Activated CD8-positive, alpha-beta memory T cell treated with anti-CD3 and anti-CD28 coated beads for 4 hours (primary cell): ENCODE measurements around the gene BACH1.

ENCODE experiments used
- DNase-seq, 2 donors: peaks; one replicate each; pipeline ENCODE4 v3.0.0-alpha.2; 2020; ENCODE audit warnings: low read depth in 2 of 2

Gene BACH1

GRCh38 chr21:29379517-29380054 lies 80.9 kb downstream of the BACH1 start:
- no peak for DNase-seq

GRCh38 chr21:29382030-29382654 lies 83.4 kb downstream of the BACH1 start:
- DNase-seq = no peak

GRCh38 chr21:29384683-29385359 lies 86.1 kb downstream of the BACH1 start:
- DNase-seq = no peak

- DNase-seq = no peak
Measured at GRCh38 chr21:29385934-29386520, 87.3 kb downstream of the BACH1 start.

- DNase-seq = no peak
Measured at GRCh38 chr21:29386803-29387202, 88.1 kb downstream of the BACH1 start.

GRCh38 chr21:29387598-29387997 lies 88.9 kb downstream of the BACH1 start:
- no peak for DNase-seq

GRCh38 chr21:29389136-29389535 lies 90.4 kb downstream of the BACH1 start:
- no peak for DNase-seq

- no peak for DNase-seq
Measured at GRCh38 chr21:29390778-29391177, 92.1 kb downstream of the BACH1 start.

- no peak for DNase-seq
Measured at GRCh38 chr21:29394051-29394450, 95.3 kb downstream of the BACH1 start.
